ENCODE results near the gene RABGEF1. TPM values are rescaled to one million over a fixed set of nuclear protein-coding genes. Genes with fewer than 3 reads are reported as not detected.

Gene RABGEF1
- total RNA-seq, 1 experiment from 2014 or later, result 27.3 TPM

DNA sequence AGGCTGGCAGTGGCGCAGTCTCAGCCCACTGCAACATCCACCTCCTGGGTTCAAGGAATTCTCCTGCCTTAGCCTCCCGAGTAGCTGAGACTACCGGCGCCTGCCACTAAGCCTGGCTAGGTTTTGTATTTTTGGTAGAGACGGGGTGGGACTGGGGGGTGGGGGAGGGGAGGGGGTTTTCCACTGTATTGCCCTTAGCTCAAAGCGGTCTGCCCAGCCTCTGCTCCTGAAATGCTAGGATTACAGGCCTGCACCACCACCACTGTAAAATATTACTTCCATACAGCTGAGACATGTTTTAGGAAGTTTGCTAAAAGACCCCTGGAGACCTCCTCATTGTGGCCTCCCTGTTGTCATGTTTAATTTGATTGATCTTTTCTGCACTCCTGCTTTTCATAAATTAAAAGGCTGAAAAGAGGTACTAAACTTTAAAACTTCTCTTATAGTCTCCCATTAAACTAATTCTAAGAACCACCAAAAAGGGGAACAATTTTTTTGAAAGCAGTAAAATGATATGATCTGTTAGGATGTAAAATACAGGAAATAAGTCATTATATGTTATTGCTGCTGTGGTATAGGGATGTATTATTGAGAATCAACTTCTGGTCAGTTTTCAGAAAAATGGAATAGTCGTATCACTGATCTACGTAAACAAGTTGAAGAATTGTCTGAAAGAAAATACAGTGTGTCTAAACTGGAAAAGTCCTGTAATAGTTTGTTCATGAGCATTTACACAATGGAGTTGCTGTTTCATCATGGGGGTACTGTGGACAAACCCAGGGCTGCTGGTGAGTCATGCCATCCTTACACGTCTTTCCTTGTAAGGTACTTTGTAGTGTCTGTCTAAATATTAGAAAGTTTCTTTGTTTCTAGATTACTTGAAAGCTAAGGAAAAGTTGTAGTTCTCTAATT lies 107.6 kb downstream of the RABGEF1 start:
- intact Hi-C loops (cut with micrococcal nuclease; ENCODE audit: unreplicated experiment), result no loop called here
- no peaks in the 10 kb centered on the region for H3K27me3 ChIP-seq (ENCODE audit: control insufficient read depth, insufficient read depth, low read length)
- no peak for TF ChIP-seq TCF7L2 (IDR thresholded peaks at IDR 0.05; ENCODE audit: low read depth, low read length)
- TF ChIP-seq, protein P1, sequence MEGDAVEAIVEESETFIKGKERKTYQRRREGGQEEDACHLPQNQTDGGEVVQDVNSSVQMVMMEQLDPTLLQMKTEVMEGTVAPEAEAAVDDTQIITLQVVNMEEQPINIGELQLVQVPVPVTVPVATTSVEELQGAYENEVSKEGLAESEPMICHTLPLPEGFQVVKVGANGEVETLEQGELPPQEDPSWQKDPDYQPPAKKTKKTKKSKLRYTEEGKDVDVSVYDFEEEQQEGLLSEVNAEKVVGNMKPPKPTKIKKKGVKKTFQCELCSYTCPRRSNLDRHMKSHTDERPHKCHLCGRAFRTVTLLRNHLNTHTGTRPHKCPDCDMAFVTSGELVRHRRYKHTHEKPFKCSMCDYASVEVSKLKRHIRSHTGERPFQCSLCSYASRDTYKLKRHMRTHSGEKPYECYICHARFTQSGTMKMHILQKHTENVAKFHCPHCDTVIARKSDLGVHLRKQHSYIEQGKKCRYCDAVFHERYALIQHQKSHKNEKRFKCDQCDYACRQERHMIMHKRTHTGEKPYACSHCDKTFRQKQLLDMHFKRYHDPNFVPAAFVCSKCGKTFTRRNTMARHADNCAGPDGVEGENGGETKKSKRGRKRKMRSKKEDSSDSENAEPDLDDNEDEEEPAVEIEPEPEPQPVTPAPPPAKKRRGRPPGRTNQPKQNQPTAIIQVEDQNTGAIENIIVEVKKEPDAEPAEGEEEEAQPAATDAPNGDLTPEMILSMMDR (IDR thresholded peaks at IDR 0.05), result no peak
- no peak for TF ChIP-seq SIN3A (IDR thresholded peaks at IDR 0.05; ENCODE audit: borderline replicate concordance, insufficient read depth, low read depth, low read length)
- TF ChIP-seq, protein P2, sequence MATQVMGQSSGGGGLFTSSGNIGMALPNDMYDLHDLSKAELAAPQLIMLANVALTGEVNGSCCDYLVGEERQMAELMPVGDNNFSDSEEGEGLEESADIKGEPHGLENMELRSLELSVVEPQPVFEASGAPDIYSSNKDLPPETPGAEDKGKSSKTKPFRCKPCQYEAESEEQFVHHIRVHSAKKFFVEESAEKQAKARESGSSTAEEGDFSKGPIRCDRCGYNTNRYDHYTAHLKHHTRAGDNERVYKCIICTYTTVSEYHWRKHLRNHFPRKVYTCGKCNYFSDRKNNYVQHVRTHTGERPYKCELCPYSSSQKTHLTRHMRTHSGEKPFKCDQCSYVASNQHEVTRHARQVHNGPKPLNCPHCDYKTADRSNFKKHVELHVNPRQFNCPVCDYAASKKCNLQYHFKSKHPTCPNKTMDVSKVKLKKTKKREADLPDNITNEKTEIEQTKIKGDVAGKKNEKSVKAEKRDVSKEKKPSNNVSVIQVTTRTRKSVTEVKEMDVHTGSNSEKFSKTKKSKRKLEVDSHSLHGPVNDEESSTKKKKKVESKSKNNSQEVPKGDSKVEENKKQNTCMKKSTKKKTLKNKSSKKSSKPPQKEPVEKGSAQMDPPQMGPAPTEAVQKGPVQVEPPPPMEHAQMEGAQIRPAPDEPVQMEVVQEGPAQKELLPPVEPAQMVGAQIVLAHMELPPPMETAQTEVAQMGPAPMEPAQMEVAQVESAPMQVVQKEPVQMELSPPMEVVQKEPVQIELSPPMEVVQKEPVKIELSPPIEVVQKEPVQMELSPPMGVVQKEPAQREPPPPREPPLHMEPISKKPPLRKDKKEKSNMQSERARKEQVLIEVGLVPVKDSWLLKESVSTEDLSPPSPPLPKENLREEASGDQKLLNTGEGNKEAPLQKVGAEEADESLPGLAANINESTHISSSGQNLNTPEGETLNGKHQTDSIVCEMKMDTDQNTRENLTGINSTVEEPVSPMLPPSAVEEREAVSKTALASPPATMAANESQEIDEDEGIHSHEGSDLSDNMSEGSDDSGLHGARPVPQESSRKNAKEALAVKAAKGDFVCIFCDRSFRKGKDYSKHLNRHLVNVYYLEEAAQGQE (IDR thresholded peaks at IDR 0.05; ENCODE audit: insufficient read depth in 1 of 2, low read depth in 2 of 2, low read length in 1 of 2), result no peak
- no peak for TF ChIP-seq POLR2AphosphoS5 (IDR thresholded peaks at IDR 0.05; ENCODE audit: low read depth, low read length)
- ChIA-PET POLR2A (no interaction called here), CTCF (no interaction called here)
- in situ Hi-C loops (cut with HindIII; ENCODE audit: low pct_unique_long_range_greater_than_20kb, low sequenced_read_pairs), result no loop called here
- BruUV-seq (replicated peaks), result no TSS peak
- no peaks in the 10 kb centered on the region for H3K36me3 ChIP-seq (ENCODE audit: control insufficient read depth, insufficient read depth, low read length)
- H3K27ac ChIP-seq (ENCODE audit: low read length), result no peak overlapping the region
- peaks cover 6% of the 10 kb centered on the region; the same call in 1 of the 2 replicates for H3K4me1 ChIP-seq (ENCODE audit: control insufficient read depth, insufficient read depth, low read length)
- H3K4me3 ChIP-seq (ENCODE audit: low read depth in 2 of 2, low read length in 2 of 2), result no peak overlapping the region
- no peaks in the 10 kb centered on the region for H3K9me3 ChIP-seq (ENCODE audit: control insufficient read depth, insufficient read depth, low read depth, low read length)
- DNase-seq (ENCODE audit: low read depth, low spot score) (no peak), ATAC-seq (no peak)

DNA sequence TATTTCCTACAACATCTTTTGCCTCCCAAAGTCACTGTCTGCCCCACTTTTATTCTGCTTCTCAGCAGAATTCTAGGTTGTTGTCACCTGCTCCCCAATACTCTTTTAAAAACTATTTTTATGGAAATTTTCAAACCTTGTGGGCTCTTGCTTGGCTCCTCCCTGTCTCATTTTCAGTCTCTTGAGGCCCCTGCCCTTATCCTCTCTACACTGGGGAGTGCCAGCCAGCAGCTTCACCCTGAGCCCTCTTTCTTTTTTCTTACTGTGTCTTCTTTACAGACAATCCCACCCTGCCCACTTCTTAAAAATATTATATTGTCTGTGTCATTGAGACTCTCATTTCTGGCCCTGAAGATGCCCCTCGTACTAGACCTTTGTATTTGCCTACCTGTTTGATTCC lies 118.8 kb downstream of the RABGEF1 start:
- TF ChIP-seq, protein P1 (IDR thresholded peaks at IDR 0.05), result no peak
- TF ChIP-seq TCF7L2 (IDR thresholded peaks at IDR 0.05; ENCODE audit: low read depth, low read length), result no peak
- TF ChIP-seq SIN3A (IDR thresholded peaks at IDR 0.05; ENCODE audit: borderline replicate concordance, insufficient read depth, low read depth, low read length), result no peak
- ATAC-seq, result no peak
- intact Hi-C loops (cut with micrococcal nuclease; ENCODE audit: unreplicated experiment), result no loop called here
- Histone ChIP-seq H3K4me3 (ENCODE audit: low read depth in 2 of 2, low read length in 2 of 2) (no peak overlapping the region), H3K4me1 (ENCODE audit: control insufficient read depth, insufficient read depth, low read length) (no peaks in the 10 kb centered on the region), H3K36me3 (ENCODE audit: control insufficient read depth, insufficient read depth, low read length) (no peaks in the 10 kb centered on the region), H3K27ac (ENCODE audit: low read length) (no peak overlapping the region), H3K9me3 (ENCODE audit: control insufficient read depth, insufficient read depth, low read depth, low read length) (no peaks in the 10 kb centered on the region), H3K27me3 (ENCODE audit: control insufficient read depth, insufficient read depth, low read length) (no peaks in the 10 kb centered on the region)
- DNase-seq (ENCODE audit: low read depth, low spot score), result no peak
- in situ Hi-C loops (cut with HindIII; ENCODE audit: low pct_unique_long_range_greater_than_20kb, low sequenced_read_pairs), result no loop called here
- no TSS peak for BruUV-seq (replicated peaks)
- ChIA-PET CTCF (no interaction called here), POLR2A (no interaction called here)

All from Panc1 (cell line).